Endothelial cell of umbilical vein (primary cell): Measurements from ENCODE around the gene MAML2.

Experiments used
- POLR2A ChIP-seq: IDR thresholded peaks from 2 replicates; pipeline ENCODE4 v1.6.1; 2012; ENCODE audit warnings: low read depth, mild to moderate bottlenecking, control low read depth, low read length
- TF ChIP-seq, protein P1 (sequence below), 2 donors: IDR thresholded peaks; 1 replicate in 1 of 2; 2 replicates in 1 of 2; pipeline ENCODE4 v1.5.1; 2011; ENCODE audit warnings: low read length in 2 of 2, mild to moderate bottlenecking in 2 of 2, moderate library complexity in 2 of 2, control low read depth in 1 of 2, inconsistent platforms in 1 of 2, low read depth in 1 of 2; ENCODE audit not compliant: insufficient read depth in 1 of 2; ENCODE audit errors: extremely low read depth in 1 of 2

DNA sequence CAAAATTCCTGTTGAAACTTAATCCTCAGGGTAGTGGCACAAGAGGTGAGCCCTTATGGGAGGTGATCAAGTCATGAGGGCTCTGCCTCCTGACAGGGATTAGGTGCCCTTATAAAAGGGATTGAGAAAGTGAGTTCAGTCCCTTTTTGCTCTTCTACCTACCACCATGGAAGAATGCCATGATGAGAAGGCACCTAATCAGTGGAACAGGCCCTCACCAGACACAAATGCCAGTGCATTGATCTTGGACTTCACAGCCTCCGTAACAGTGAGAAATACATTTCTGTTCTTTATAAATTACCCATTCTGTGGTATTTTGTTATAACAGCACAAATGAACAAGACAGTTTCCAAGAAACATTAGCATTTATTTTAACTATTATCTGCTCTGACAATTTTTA is 338.1 kb downstream of the MAML2 start:
- TF ChIP-seq, protein P1, sequence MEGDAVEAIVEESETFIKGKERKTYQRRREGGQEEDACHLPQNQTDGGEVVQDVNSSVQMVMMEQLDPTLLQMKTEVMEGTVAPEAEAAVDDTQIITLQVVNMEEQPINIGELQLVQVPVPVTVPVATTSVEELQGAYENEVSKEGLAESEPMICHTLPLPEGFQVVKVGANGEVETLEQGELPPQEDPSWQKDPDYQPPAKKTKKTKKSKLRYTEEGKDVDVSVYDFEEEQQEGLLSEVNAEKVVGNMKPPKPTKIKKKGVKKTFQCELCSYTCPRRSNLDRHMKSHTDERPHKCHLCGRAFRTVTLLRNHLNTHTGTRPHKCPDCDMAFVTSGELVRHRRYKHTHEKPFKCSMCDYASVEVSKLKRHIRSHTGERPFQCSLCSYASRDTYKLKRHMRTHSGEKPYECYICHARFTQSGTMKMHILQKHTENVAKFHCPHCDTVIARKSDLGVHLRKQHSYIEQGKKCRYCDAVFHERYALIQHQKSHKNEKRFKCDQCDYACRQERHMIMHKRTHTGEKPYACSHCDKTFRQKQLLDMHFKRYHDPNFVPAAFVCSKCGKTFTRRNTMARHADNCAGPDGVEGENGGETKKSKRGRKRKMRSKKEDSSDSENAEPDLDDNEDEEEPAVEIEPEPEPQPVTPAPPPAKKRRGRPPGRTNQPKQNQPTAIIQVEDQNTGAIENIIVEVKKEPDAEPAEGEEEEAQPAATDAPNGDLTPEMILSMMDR (IDR thresholded peaks at IDR 0.05; ENCODE audit: extremely low read depth in 1 of 2, insufficient read depth in 1 of 2, low read depth in 1 of 2, low read length in 2 of 2) = no peak
- no peak for TF ChIP-seq POLR2A
